CD4-positive, alpha-beta T cell treated with Interleukin-21 for 1 hour (primary cell): ENCODE measurements around the gene C1D.
"Not testable (repeated sequence)": the region's sequence is repeated elsewhere in the genome, so short reads cannot be mapped to it uniquely, and the experiment has no call there.

Experiments used
- DNase-seq: peaks from one replicate; pipeline ENCODE4 v3.0.0-alpha.2; 2020

Gene C1D

GRCh38 chr2:67997903-67998302 is 64.9 kb downstream of the C1D start:
- DNase-seq, result no peak

DNA sequence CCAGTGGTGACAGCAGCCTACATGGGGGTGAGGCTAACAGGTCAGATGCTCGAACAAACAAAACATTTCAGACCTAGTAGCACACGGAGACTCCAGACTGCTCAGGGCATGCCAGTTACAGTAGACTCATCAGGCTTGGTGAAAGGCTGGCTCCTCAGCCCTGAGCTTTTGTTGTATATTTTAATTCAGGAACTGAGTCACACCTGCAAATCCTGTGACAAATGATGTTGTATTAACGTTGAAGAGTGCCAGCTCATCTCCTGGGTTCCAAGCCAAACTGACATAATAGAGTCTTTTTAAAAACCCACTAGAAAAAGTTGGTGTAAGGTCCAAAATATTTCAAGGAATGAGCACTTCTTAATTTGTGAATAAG is 65.3 kb downstream of the C1D start:
- no peak for DNase-seq

- DNase-seq, result no peak
Measured at GRCh38 chr2:67996772-67997527, 65.9 kb downstream of the C1D start.

DNA sequence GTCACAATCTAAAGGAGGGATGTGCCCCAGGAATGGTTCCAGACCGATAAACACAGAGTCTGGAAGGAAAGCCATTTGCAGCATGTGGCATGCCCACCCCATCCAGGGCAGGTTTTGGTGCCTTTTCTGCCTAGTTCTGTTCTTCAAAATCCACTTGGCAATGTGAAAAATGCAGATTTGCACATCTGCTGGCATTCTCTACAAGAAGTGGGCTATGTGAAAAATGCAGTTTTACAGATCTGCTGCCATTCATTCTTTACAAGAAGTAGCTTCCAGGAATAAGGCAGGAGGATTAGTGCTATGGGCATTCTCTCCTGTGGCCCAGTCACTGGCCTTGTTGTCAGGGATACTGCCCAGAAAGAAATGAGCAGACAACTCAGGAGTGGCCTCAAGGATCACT is 68.1 kb downstream of the C1D start:
- DNase-seq, result no peak

DNA sequence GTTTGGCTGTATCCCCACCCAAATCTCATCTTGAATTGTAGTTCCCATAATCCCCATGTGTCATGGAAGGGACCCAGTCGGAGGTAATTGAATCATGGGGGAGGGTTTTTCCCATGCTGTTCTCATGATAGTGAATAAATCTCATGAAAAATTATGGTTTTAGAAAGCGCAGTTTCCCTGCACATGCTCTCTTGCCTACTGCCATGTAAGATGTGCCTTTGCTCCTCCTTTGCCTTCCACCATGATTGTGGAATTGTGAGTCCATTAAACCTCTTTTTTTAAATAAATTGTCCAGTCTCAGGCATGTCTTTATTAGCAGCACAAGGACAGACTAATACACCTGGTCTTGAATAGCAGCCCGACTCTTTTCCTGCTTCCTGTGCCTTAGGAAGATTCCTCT is 68.7 kb downstream of the C1D start:
- DNase-seq, result not testable (repeated sequence)

DNA sequence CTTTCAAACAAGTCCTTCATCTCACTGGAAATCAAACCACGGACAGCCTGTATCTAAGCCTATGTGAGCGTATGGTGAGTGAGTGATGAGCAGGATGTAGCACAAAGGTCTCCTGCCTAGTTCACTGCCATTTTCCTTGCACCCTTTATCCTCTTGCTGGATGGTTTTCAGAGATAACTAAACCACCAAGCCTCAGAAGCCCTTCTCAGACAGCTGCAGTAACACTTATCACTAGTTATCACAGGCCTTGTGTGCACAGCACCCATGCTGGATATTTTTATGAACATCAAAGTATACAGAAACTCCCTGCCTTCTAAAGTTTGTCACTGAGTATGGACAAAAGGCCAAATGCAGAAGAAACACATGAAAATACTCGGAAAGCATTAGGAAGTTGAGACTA is 69.5 kb downstream of the C1D start:
- DNase-seq, result no peak

GRCh38 chr2:67991456-67991855 is 71.3 kb downstream of the C1D start:
- no peak for DNase-seq
